HepG2 (cell line): ENCODE results near the gene LITAFD. TPM values are rescaled to one million over a fixed set of nuclear protein-coding genes. Genes with fewer than 3 reads are reported as not detected.
A peak's percentile ranks its signal among the peaks of the same experiment; 100 is the strongest.

Experiments used
- BRCA1 ChIP-seq: sonication (generic); formaldehyde crosslinking; IDR thresholded peaks from 2 replicates; pipeline ENCODE4 v1.4.0; 2020; ENCODE audit warnings: missing genetic modification reagents
- ESRRA ChIP-seq: sonication (generic); formaldehyde crosslinking; IDR thresholded peaks from 2 replicates; pipeline ENCODE4 v1.5.1; 2020; ENCODE audit warnings: mild to moderate bottlenecking, low read depth, missing genetic modification reagents
- FOXK2 ChIP-seq: fragments of 450-650 bp; IDR thresholded peaks from 2 replicates; pipeline ENCODE4 v1.6.1; 2016
- FUBP1 ChIP-seq: sonication (generic); formaldehyde crosslinking; IDR thresholded peaks from 2 replicates; pipeline ENCODE4 v1.5.1; 2020; ENCODE audit warnings: missing genetic modification reagents, mild to moderate bottlenecking, borderline replicate concordance
- GMEB1 ChIP-seq: sonication (generic); formaldehyde crosslinking; IDR thresholded peaks from 2 replicates; pipeline ENCODE4 v1.5.1; 2020; ENCODE audit warnings: missing genetic modification reagents, mild to moderate bottlenecking, borderline replicate concordance
- HNRNPH1 ChIP-seq: fragments of 200-400 bp; formaldehyde crosslinking; optimal IDR thresholded peaks from 2 replicates; pipeline ENCODE3; 2017; ENCODE audit warnings: mild to moderate bottlenecking, low read depth, low read length
- HNRNPUL1 ChIP-seq: fragments of 200-400 bp; formaldehyde crosslinking; IDR thresholded peaks from 2 replicates; pipeline ENCODE4 v1.6.1; 2017; ENCODE audit warnings: low read depth, mild to moderate bottlenecking, low read length, moderate library complexity
- LCORL ChIP-seq, 2 experiments: fragments of 450-650 bp in 1 of 2; sonication (generic) in 1 of 2; formaldehyde crosslinking in 1 of 2; IDR thresholded peaks; 2 replicates each; pipeline versions ENCODE4 v1.5.0 to v1.6.1; 2017 to 2020; ENCODE audit warnings: antibody characterized with exemption in 1 of 2, missing genetic modification reagents in 1 of 2
- MED1 ChIP-seq: sonication (generic); formaldehyde crosslinking; IDR thresholded peaks from 2 replicates; pipeline ENCODE4 v1.4.0; 2020; ENCODE audit warnings: missing genetic modification reagents
- MEF2D ChIP-seq: sonication (generic); formaldehyde crosslinking; IDR thresholded peaks from 2 replicates; pipeline ENCODE4 v1.5.1; 2020; ENCODE audit warnings: mild to moderate bottlenecking, missing genetic modification reagents
- PRDM15 ChIP-seq: sonication (generic); formaldehyde crosslinking; IDR thresholded peaks from 2 replicates; pipeline ENCODE4 v1.4.0; 2020; ENCODE audit warnings: missing genetic modification reagents
- SIN3B ChIP-seq: fragments of 150-350 bp; IDR thresholded peaks from 2 replicates; pipeline ENCODE4 v1.6.1; 2014; ENCODE audit warnings: low read length
- SIX4 ChIP-seq: sonication (generic); formaldehyde crosslinking; IDR thresholded peaks from 2 replicates; pipeline ENCODE4 v1.4.0; 2020; ENCODE audit warnings: missing genetic modification reagents
- TBP ChIP-seq: sonication (generic); formaldehyde crosslinking; IDR thresholded peaks from 2 replicates; pipeline ENCODE4 v1.5.0; 2020; ENCODE audit warnings: missing genetic modification reagents
- ZNF234 ChIP-seq: sonication (generic); formaldehyde crosslinking; conservative IDR thresholded peaks from 2 replicates; pipeline ENCODE4 v1.5.1; 2020; ENCODE audit warnings: mild to moderate bottlenecking, missing genetic modification reagents
- ZNF263 ChIP-seq: sonication (generic); formaldehyde crosslinking; IDR thresholded peaks from 2 replicates; pipeline ENCODE4 v1.4.0; 2020; ENCODE audit warnings: missing genetic modification reagents
- ZNF512 ChIP-seq: sonication (generic); formaldehyde crosslinking; IDR thresholded peaks from 2 replicates; pipeline ENCODE4 v1.4.0; 2020; ENCODE audit warnings: mild to moderate bottlenecking, missing genetic modification reagents
- ZNF570 ChIP-seq: sonication (generic); formaldehyde crosslinking; IDR thresholded peaks from 2 replicates; pipeline ENCODE4 v1.4.0; 2020; ENCODE audit warnings: mild to moderate bottlenecking, missing genetic modification reagents, borderline replicate concordance
- ZNF772 ChIP-seq: sonication (generic); formaldehyde crosslinking; IDR thresholded peaks from 2 replicates; pipeline ENCODE4 v1.5.0; 2020; ENCODE audit warnings: mild to moderate bottlenecking, missing genetic modification reagents
- ZNF883 ChIP-seq: sonication (generic); formaldehyde crosslinking; IDR thresholded peaks from 2 replicates; pipeline ENCODE4 v1.5.1; 2020; ENCODE audit warnings: mild to moderate bottlenecking, missing genetic modification reagents; ENCODE audit errors: not compliant biosample characterization
- ZSCAN9 ChIP-seq: IDR thresholded peaks from 2 replicates; pipeline ENCODE4 v1.6.1; 2016; ENCODE audit warnings: borderline replicate concordance
- polyA plus RNA-seq, 8 experiments: library from polyadenylated mRNA; depleted of rRNA in 3 of 8; stranded (reverse) in 7 of 8; unstranded in 1 of 8; fragments of >200 nt; fragmentation: Illumina TruSeq in 4 of 8; extraction: Trizol in 4 of 8; gene quantifications; 2 replicates each; pipeline versions ENCODE4 v1.2.1 to v1.2.3, GENCODE V29; 2011 to 2016; ENCODE audit warnings: low read depth in 4 of 8, missing spikeins in 1 of 8, mixed read lengths in 1 of 8; ENCODE audit not compliant: insufficient read depth in 1 of 8
- total RNA-seq, 5 experiments: library from RNA; depleted of rRNA; stranded (reverse); fragments of >200 nt; fragmentation: Illumina TruSeq; extraction: Trizol; gene quantifications; 2 replicates each; pipeline ENCODE4 v1.2.3, GENCODE V29; 2016; ENCODE audit warnings: low read depth in 1 of 5

LITAFD gene
- total and polyA plus RNA-seq, 2 of the 13 experiments (the other 11 are each of a cell fraction or from before 2014, with no cell fraction given) = not detected

GRCh38 chr16:8866118-8866883 is 15.8 kb upstream of the LITAFD start (continued):
- TF ChIP-seq ZNF512 (CRISPR knock-in tag) (no peak), PRDM15 (CRISPR knock-in tag) (no peak), GMEB1 (CRISPR knock-in tag) (peak; percentile 52; the same call in 1 of the 2 replicates), MED1 (CRISPR knock-in tag) (peak; percentile 53), SIN3B (0 out of 2 replicates have a peak, but pooled peaks have one; percentile 9), TBP (no peak), ESRRA (0 out of 2 replicates have a peak, but pooled peaks have one; percentile 27), BRCA1 (CRISPR knock-in tag) (no peak), ZSCAN9 (CRISPR knock-in tag) (peak; percentile 89), ZNF570 (CRISPR knock-in tag) (no peak), ZNF772 (CRISPR knock-in tag) (peak; percentile 86; the same call in 1 of the 2 replicates), FUBP1 (CRISPR knock-in tag) (no peak), HNRNPUL1 (no peak), SIX4 (no peak; the same call in 1 of the 2 replicates), LCORL (IDR thresholded peaks at IDR 0.05) (no peak), LCORL (CRISPR knock-in tag; IDR thresholded peaks at IDR 0.05) (no peak; the same call in 1 of the 2 replicates), ZNF883 (CRISPR knock-in tag) (peak; percentile 22), HNRNPH1 (no peak), ZNF234 (CRISPR knock-in tag) (no peak; the same call in 1 of the 2 replicates), ZNF263 (CRISPR knock-in tag) (peak; percentile 71), FOXK2 (no peak), MEF2D (CRISPR knock-in tag) (peak; percentile 17; the same call in 1 of the 2 replicates)
